ENCODE results near the gene TMEM91. TPM values are rescaled to one million over a fixed set of nuclear protein-coding genes. Genes with fewer than 3 reads are reported as not detected.

Gene TMEM91
- total RNA-seq, 5 donors from 2014 or later (not counting 1 experiment from before 2014, with no cell fraction given) = 9.9 to 14.7 (median 13.2) TPM

DNA sequence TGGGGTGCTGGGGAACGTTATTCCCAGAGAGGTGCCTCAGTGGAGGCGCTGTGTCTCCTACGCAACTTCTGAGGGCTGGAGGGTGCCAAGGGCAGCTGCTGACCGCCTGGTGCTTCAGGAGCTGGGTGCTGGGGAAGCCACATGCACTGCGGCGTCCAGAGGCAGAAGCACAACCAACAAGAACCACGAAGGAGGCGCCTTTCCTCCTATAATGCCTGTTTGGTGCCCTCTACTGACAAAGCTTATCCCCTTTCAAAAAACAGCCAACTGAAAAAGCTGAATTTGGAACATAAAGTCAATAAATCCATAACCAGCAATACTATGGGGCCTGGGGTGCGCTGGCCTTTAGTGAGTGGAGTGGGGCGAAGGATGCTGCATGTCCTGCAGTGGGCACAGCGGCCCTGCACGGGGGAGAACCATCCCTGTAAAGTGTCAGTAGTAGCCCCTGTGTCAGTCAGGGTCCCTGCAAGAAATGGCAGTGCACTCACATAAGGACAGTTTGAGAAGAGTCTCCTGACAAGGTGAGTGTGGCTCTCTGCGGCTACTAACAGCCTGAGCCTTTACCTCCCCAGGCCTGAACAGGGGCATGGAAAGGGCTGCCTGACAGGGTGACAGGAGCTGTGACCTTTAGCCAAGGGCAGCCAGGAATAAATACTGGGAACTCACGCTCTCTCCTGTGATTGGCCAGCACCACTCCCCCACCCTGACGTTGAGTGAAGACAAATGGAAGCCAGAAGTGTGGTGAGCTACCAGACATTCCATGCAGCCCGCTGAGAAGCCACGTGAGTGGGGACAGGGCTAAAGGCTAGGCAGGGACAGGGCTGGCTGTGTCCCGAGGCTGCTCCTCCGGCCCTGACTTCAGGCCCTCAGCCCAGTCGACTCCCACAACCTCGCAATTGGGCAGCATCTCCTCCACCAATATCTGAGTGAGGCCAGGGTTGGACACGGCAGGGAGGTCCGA is 55.4 kb downstream of the TMEM91 start:
- no peaks in the 10 kb centered on the region for H3K9me3 Mint-ChIP-seq
- H3K27me3 ChIP-seq (replicated peaks in 1 of 2; ENCODE audit: control insufficient read depth in 2 of 2, extremely low read depth in 1 of 2, insufficient read depth in 2 of 2, low read length in 1 of 2) = no peaks in the 10 kb centered on the region
- no peaks in the 10 kb centered on the region for H3K27me3 Mint-ChIP-seq
- H3K4me3 ChIP-seq (ENCODE audit: control insufficient read depth in 1 of 2, extremely low read depth in 1 of 2, low read length in 1 of 2) = no peak overlapping the region
- ChIA-PET CTCF (no interaction called here), POLR2A (interaction anchor here in 1 of 2 donors (0.5 kb wide), 1 partner anchor 145 kb away, joined by 8 read pairs; no protein-coding TSS in a partner anchor)
- peaks cover 6 to 30% of the 10 kb centered on the region in 2 experiments for H3K4me1 ChIP-seq (ENCODE audit: control insufficient read depth in 1 of 2, extremely low read depth in 1 of 2, insufficient read depth in 2 of 2, low read length in 2 of 2)
- H3K27ac ChIP-seq (ENCODE audit: low read length) = no peak overlapping the region
- peaks cover 25% of the 10 kb centered on the region for H3K36me3 Mint-ChIP-seq
- peaks cover 16 to 29% of the 10 kb centered on the region in 2 donors for H3K36me3 ChIP-seq (ENCODE audit: control insufficient read depth in 2 of 2, extremely low read depth in 1 of 2, insufficient read depth in 1 of 2, low read length in 1 of 2)
- WGBS (ENCODE audit: insufficient coverage) = 77% methylated on average over 18 of the region's 23 CpGs
- ATAC-seq (replicated peaks in 1 of 4) (no peak), DNase-seq (no peak)
- peak overlapping the region in 1 of 2 donors; percentile 66 for H3K27ac Mint-ChIP-seq
- no peak overlapping the region for H3K4me3 Mint-ChIP-seq
- H3K9me3 ChIP-seq = no peaks in the 10 kb centered on the region
- H3K4me1 Mint-ChIP-seq = peaks cover 21 to 32% (median 28%) of the 10 kb centered on the region in 3 donors

DNA sequence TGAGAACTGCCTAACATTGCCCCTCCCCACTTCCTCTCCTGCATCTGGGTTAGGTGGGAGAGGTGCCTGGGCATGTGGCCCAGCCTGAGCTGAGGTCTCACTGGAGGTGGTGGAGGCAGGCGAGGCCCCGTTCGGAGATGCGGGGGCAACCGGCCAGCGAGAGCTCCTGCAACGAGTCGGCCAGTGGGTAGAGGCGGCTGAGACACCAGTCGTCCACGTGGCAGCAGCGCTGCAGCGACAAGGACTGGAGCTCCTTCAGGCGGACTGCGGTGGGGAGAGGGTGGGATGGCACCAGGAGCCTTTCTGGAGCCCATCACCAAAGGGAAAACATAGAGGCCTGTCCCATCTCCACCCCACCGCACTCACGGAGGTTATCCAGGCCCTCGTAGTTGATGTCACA is 56.8 kb downstream of the TMEM91 start:
- no peak overlapping the region for H3K27ac ChIP-seq (ENCODE audit: low read length)
- no peak overlapping the region for H3K4me3 ChIP-seq (ENCODE audit: control insufficient read depth in 1 of 2, extremely low read depth in 1 of 2, low read length in 1 of 2)
- ChIA-PET CTCF (no interaction called here), POLR2A (no interaction called here)
- H3K4me1 ChIP-seq (ENCODE audit: control insufficient read depth in 1 of 2, extremely low read depth in 1 of 2, insufficient read depth in 2 of 2, low read length in 2 of 2) = peaks cover 4 to 16% of the 10 kb centered on the region in 2 experiments
- over 99% methylated on average over 16 of the region's 18 CpGs for WGBS (ENCODE audit: insufficient coverage)
- no peak overlapping the region for H3K27ac Mint-ChIP-seq
- no peaks in the 10 kb centered on the region for H3K27me3 ChIP-seq (replicated peaks in 1 of 2; ENCODE audit: control insufficient read depth in 2 of 2, extremely low read depth in 1 of 2, insufficient read depth in 2 of 2, low read length in 1 of 2)
- no peak overlapping the region for H3K4me3 Mint-ChIP-seq
- peaks cover 7 to 28% (median 24%) of the 10 kb centered on the region in 3 donors for H3K4me1 Mint-ChIP-seq
- H3K36me3 ChIP-seq (ENCODE audit: control insufficient read depth in 2 of 2, extremely low read depth in 1 of 2, insufficient read depth in 1 of 2, low read length in 1 of 2) = peaks cover 16 to 31% of the 10 kb centered on the region in 2 donors
- no peaks in the 10 kb centered on the region for H3K27me3 Mint-ChIP-seq
- H3K36me3 Mint-ChIP-seq = peaks cover 26% of the 10 kb centered on the region
- DNase-seq = no peak
- no peaks in the 10 kb centered on the region for H3K9me3 Mint-ChIP-seq
- no peaks in the 10 kb centered on the region for H3K9me3 ChIP-seq
- ATAC-seq (replicated peaks in 1 of 4) = no peak

Other genes with a start within 250 kb of the TMEM91 start
- gene CYP2S1, start 183.3 kb upstream of the TMEM91 start, total RNA-seq = 1 to 10 TPM in 1 of 5 donors, under 1 TPM in 3, not detected in 1; 0.20 to 1.2 (median 0.51) TPM
- gene AXL, start 157.3 kb upstream of the TMEM91 start, total RNA-seq = under 1 TPM in 3 of 5 donors, not detected in 2; 0.16 to 0.70 (median 0.47) TPM
- gene HNRNPUL1, start 112.2 kb upstream of the TMEM91 start, total RNA-seq = 100 to 1,000 TPM; 275 to 350 (median 307) TPM
- 10 to 100 TPM; 38.9 to 61.5 (median 55.1) TPM for gene CCDC97, start 66.4 kb upstream of the TMEM91 start, total RNA-seq
- 100 to 1,000 TPM; 170 to 412 (median 206) TPM for gene TGFB1, start 22.6 kb upstream of the TMEM91 start, total RNA-seq
- gene B9D2, start 12.4 kb upstream of the TMEM91 start, total RNA-seq = 10 to 100 TPM; 15.3 to 27.9 (median 16.4) TPM
- 10 to 100 TPM; 12.4 to 32.8 (median 27.1) TPM for gene EXOSC5, start 20.8 kb downstream of the TMEM91 start, total RNA-seq
- gene BCKDHA, start 21.3 kb downstream of the TMEM91 start, total RNA-seq = 10 to 100 TPM; 13.0 to 28.6 (median 27.0) TPM
- 1 to 10 TPM in 4 of 5 donors, under 1 TPM in 1; 0.76 to 5.0 (median 1.3) TPM for gene B3GNT8, start 50.8 kb downstream of the TMEM91 start, total RNA-seq
- gene DMAC2, start 63.4 kb downstream of the TMEM91 start, total RNA-seq = 10 to 100 TPM; 19.5 to 33.9 (median 24.7) TPM
- under 1 TPM in 2 of 5 donors, not detected in 3; 0.29 to 0.55 TPM for gene ERICH4, start 66.6 kb downstream of the TMEM91 start, total RNA-seq
- 10 to 100 TPM; 34.5 to 63.1 (median 40.3) TPM for gene CEACAM21, start 199.6 kb downstream of the TMEM91 start, total RNA-seq